GM21390 (cell line): Measurements from ENCODE around the gene SELENOM.
"Not testable (repeated sequence)": the region's sequence is repeated elsewhere in the genome, so short reads cannot be mapped to it uniquely, and the experiment has no call there.

ENCODE experiments used
- ATAC-seq: cut with Tn5 transposase; IDR thresholded peaks from one replicate; pipeline ENCODE4 v1.9.1; 2021; ENCODE audit not compliant: unreplicated experiment

Gene SELENOM

GRCh38 chr22:31133911-31134310 lies 26.5 kb upstream of the SELENOM start:
- ATAC-seq = no peak

GRCh38 chr22:31130873-31131272 lies 23.5 kb upstream of the SELENOM start:
- ATAC-seq = no peak

- no peak for ATAC-seq
Measured at GRCh38 chr22:31128156-31128555, 20.8 kb upstream of the SELENOM start.

- no peak for ATAC-seq
Measured at GRCh38 chr22:31127181-31127772, 19.9 kb upstream of the SELENOM start.

GRCh38 chr22:31126869-31127175 lies 19.5 kb upstream of the SELENOM start:
- ATAC-seq = no peak

- no peak for ATAC-seq
Measured at GRCh38 chr22:31126128-31126868, 18.9 kb upstream of the SELENOM start.

DNA sequence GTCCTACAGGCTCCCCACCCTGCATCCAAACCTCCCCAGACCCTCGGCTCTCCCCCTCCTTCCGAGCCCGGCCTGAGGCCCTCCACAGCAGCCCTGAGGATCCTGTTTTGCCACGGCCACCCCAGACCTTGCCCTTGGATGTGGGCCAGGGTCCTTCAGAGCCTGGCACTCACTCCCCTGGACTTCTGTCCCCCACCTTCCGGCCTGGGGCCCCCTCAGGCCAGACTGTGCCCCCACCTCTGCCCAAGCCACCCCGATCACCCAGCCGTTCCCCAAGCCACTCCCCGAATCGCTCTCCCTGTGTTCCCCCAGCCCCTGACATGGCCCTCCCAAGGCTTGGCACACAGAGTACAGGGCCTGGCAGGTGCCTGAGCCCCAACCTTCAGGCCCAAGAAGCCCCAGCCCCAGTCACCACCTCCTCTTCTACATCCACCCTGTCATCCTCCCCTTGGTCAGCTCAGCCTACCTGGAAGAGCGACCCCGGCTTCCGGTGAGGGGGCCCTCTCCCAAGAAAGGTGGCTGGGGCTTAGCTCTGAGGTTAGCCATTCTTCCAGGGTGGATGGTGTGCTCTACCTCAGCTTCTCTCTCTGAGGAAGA lies 18.3 kb upstream of the SELENOM start:
- ATAC-seq = no peak

DNA sequence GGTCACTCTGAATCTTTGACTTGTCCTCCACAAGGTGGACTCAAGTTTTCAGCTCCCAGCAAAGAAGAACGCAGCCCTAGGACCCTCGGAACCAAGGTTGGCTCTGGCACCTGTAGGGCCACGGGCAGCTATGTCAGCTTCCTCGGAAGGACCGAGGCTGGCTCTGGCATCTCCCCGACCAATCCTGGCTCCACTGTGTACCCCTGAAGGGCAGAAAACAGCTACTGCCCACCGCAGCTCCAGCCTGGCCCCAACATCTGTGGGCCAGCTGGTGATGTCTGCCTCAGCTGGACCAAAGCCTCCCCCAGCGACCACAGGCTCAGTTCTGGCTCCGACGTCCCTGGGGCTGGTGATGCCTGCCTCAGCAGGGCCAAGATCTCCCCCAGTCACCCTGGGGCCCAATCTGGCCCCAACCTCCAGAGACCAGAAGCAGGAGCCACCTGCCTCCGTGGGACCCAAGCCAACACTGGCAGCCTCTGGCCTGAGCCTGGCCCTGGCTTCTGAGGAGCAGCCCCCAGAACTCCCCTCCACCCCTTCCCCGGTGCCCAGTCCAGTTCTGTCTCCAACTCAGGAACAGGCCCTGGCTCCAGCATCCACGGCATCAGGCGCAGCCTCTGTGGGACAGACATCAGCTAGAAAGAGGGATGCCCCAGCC lies 17.6 kb upstream of the SELENOM start:
- no peak for ATAC-seq

DNA sequence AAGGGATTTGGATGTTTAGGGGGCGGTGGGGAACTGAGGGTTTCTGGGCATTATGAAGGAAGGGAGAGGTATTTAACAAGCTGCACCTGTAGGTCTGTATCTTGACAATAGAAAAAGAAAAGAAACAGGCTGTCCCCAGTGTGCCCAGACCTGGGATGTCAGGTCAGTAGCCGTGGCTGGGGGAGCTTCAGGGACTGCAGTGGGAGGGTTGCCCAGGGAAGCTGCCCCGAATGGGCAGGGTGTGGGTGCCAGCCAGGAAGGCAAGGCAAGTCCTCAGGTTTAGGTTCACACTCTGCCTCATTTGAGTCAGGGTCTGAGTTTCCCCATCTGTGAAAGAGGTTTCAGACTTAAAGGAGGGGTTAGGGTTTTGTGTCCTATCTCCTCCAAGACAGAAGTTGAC lies 16.9 kb upstream of the SELENOM start:
- no peak for ATAC-seq

- ATAC-seq = no peak
Measured at GRCh38 chr22:31123292-31123602, 15.9 kb upstream of the SELENOM start.

GRCh38 chr22:31122532-31123291 lies 15.3 kb upstream of the SELENOM start, which contains the start of gene INPP5J:
Gene INPP5J (plus strand): TSS chr22:31122966. CDS start chr22:31123015, 49 bp downstream.
- no peak for ATAC-seq

GRCh38 chr22:31122196-31122531 lies 14.8 kb upstream of the SELENOM start:
- ATAC-seq = no peak

- ATAC-seq = no peak
Measured at GRCh38 chr22:31121403-31121802, 14.0 kb upstream of the SELENOM start.

DNA sequence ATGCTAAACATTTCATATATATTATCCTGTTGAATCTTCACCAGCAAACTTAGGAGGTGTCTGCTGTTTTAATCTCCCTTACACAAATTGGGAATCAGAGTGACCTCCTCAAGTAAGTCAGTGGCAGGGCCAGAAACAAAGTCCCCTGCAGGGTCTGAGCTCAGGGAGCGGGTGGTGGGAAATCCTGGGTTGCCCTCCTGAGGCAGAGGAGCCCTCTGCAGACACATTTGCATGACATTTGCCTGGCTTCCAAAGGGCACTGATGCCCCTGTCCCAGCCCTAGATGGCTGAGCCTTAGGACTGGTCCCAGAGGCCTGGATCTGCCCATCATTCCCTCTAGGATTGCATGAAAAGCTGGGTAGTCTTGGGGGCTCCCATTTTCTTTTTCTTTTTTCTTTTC lies 13.3 kb upstream of the SELENOM start:
- no peak for ATAC-seq

DNA sequence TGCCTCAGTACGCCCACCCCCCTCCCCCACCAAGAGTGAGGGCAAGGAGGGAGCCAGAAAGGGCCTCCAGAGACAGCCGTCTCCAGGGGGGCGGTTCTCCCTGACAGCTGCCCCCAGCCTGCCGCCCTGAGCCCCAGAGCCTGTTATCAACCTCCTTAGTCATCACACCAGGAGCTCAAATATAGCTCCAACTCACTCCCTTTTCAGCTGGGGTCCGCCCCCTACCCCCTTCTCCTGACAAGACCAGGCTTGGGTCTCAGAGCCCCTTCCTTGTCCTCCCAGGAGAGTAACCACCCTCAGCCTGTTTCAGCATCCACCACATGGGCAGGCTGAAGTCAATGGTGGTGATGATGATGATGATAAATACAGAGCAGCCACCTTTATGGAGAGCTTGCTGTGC lies 12.9 kb upstream of the SELENOM start:
- no peak for ATAC-seq

GRCh38 chr22:31119026-31119717 lies 11.8 kb upstream of the SELENOM start:
- no peak for ATAC-seq

- no peak for ATAC-seq
Measured at GRCh38 chr22:31118046-31118820, 10.9 kb upstream of the SELENOM start.

DNA sequence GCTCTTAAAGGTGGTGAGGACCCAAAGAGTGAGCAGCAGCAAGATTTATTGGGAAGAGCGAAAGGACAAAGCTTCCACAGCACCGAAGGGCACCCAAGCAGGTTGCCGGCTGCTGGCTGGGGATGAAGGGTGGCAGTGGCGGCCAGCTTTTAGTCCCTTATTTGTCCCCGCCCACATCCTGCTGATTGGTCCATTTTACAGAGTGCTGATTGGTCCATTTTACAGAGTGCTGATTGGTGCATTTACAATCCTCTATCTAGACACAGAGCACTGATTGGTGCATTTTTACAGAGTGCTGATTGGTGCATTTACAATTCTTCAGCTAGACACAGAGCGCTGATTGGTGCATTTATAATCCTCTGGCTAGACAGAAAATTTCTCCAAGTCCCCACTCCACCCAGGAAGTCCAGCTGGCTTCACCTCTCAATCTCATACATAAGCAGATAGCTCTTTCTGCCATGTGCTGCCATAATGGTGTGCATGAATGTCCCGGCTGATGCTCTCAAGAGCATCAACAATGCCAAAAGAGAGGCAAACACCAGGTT lies 5.3 kb upstream of the SELENOM start:
- not testable (repeated sequence) for ATAC-seq

GRCh38 chr22:31107894-31108218 lies 488 bp upstream of the SELENOM start:
- ATAC-seq = no peak

- ATAC-seq = no peak
Measured at GRCh38 chr22:31106731-31107177, 614 bp downstream of the SELENOM start.
